Adrenal gland (tissue), 12 donors: ENCODE measurements around the gene SLC22A4. TPM values are rescaled to one million over a fixed set of nuclear protein-coding genes. Genes with fewer than 3 reads are reported as not detected.

Experiments
- DNase-seq, 7 donors: peaks; one replicate each; pipeline ENCODE4 v3.0.0-alpha.2; 2019 to 2020
- H3K27ac ChIP-seq, 5 donors: fragments of 200-600 bp; sonication (generic) in 4 of 5; 1 replicate in 3 of 5; 2 replicates in 2 of 5; pipeline versions ENCODE4 v1.5.1 to v1.8.0; 2016 to 2020; ENCODE audit warnings: mild to moderate bottlenecking in 1 of 5
- H3K27me3 ChIP-seq: fragments of 200-600 bp; 2 replicates; pipeline ENCODE4 v1.8.0; 2021
- H3K36me3 ChIP-seq, 2 donors: fragments of 200-600 bp; replicated peaks in 1 of 2; 1 replicate in 1 of 2; 2 replicates in 1 of 2; pipeline versions ENCODE4 v1.5.1 to v1.8.0; 2018 to 2022
- H3K4me1 ChIP-seq, 2 donors: fragments of 200-600 bp; replicated peaks in 1 of 2; 1 replicate in 1 of 2; 2 replicates in 1 of 2; pipeline versions ENCODE4 v1.5.1 to v1.8.0; 2018 to 2021
- H3K4me3 ChIP-seq, 4 donors: fragments of 200-600 bp; sonication (generic) in 3 of 4; one replicate each; pipeline ENCODE4 v1.5.1; 2016 to 2018
- H3K9me3 ChIP-seq, 3 donors: fragments of 200-600 bp; sonication (generic) in 1 of 3; replicated peaks in 1 of 3; 1 replicate in 2 of 3; 2 replicates in 1 of 3; pipeline versions ENCODE4 v1.5.1 to v1.8.0; 2016 to 2021
- CTCF ChIP-seq, 6 experiments: fragments of 450-650 bp in 4 of 6; fragments of 200-600 bp in 2 of 6; sonication (generic) in 1 of 6; IDR thresholded peaks; 1 replicate in 5 of 6; 2 replicates in 1 of 6; pipeline versions ENCODE4 v1.5.1 to v1.8.0; 2016 to 2021; ENCODE audit warnings: antibody characterized with exemption in 6 of 6, mild to moderate bottlenecking in 2 of 6, moderate library complexity in 1 of 6
- POLR2A ChIP-seq, 2 donors: fragments of 450-650 bp; IDR thresholded peaks; one replicate each; pipeline ENCODE4 v1.6.1; 2017; ENCODE audit warnings: antibody characterized with exemption in 2 of 2, mild to moderate bottlenecking in 2 of 2, moderate library complexity in 1 of 2
- WGBS, 4 donors: extraction: QIAGEN DNeasy Blood & Tissue Kit in 2 of 4; methylation state at CpG; one replicate each; pipeline versions ENCODE4 v1.1.5 to v1.1.7; 2013 to 2017; 5-methylcytosine and 5-hydroxymethylcytosine counted together
- intact Hi-C, 2 donors: fragments of 100-400 bp; cut with DNase I; formaldehyde crosslinking; loops; one replicate each; pipeline versions ENCODE4 v1.14.1 to v1.15.0; 2022 to 2023
- polyA plus RNA-seq, 3 donors: library from polyadenylated mRNA; stranded (reverse); fragments of 200-250 nt in 2 of 3; fragments of 350-450 nt in 1 of 3; fragmentation: Illumina TruSeq in 1 of 3; extraction: RNeasy Lipid Tissue Mini Kit (QIAGEN cat#74804) in 1 of 3; gene quantifications; one replicate each; pipeline ENCODE4 v1.2.3, GENCODE V29; 2013 to 2014
- total RNA-seq, 9 donors: library from RNA; depleted of rRNA in 4 of 9; stranded (reverse); fragments of >200 nt in 4 of 9; fragments of 120-200 nt in 1 of 9; fragmentation: NEBNext Ultra II Directional in 1 of 9; extraction: Animal tissue kit (Norgen Biotek cat#: 25700) in 1 of 9; gene quantifications; one replicate each; pipeline versions ENCODE4 v1.1.0 to v1.2.4, GENCODE V29; 2013 to 2023
- donor health status: healthy with polysubstance abuse.
- donor health status: Bipolar disorder and iron deficiency.
- donor health status: DM: yes; HTN: yes; CAD: no.
- donor health status: DM: no; HTN: no; CAD: no.
- donor health status: DM: no; HTN: no; CAD: no.
- donor health status: DM: yes; HTN: yes; CAD: no.

Gene SLC22A4
- total and polyA plus RNA-seq, 12 donors, result 1.4 to 8.2 (median 3.2) TPM

GRCh38 chr5:132271251-132272246 lies 22.6 kb upstream of the SLC22A4 start:
- peak in 4 of 7 donors; percentile 13 to 53 (median 18) for DNase-seq
- WGBS, 4 donors, result 73 to 84% (median 75%) methylated on average over 50 to 77 of the region's 77 CpGs
- intact Hi-C loops, result loop anchor here (10.0 kb wide), 2 partner anchors 223 to 233 kb away; partner anchors contain the start of gene IRF1 (in 1 of the 2)
- Histone ChIP-seq H3K27ac (no peak overlapping the region), H3K4me1 (no peaks in the 10 kb centered on the region), H3K4me3 (no peak overlapping the region), H3K36me3 (no peaks in the 10 kb centered on the region), H3K27me3 (no peaks in the 10 kb centered on the region), H3K9me3 (no peaks in the 10 kb centered on the region)
- TF ChIP-seq CTCF (IDR thresholded peaks at IDR 0.05) (no peak), POLR2A (IDR thresholded peaks at IDR 0.05) (no peak)

GRCh38 chr5:132272311-132273210 lies 21.6 kb upstream of the SLC22A4 start:
- H3K36me3 ChIP-seq, result no peaks in the 10 kb centered on the region
- no peak overlapping the region for H3K27ac ChIP-seq
- TF ChIP-seq POLR2A (IDR thresholded peaks at IDR 0.05) (no peak), CTCF (IDR thresholded peaks at IDR 0.05) (peak; percentile 60 to 88 (median 77))
- no peaks in the 10 kb centered on the region for H3K27me3 ChIP-seq
- no peaks in the 10 kb centered on the region for H3K4me1 ChIP-seq
- DNase-seq, result peak in 6 of 7 donors; percentile 51 to 82 (median 70)
- WGBS, 4 donors, result 53 to 61% (median 55%) methylated on average over 31 to 37 of the region's 37 CpGs
- peak overlapping the region in 1 of 4 donors; percentile 11 for H3K4me3 ChIP-seq
- intact Hi-C loops, result loop anchor here (10.0 kb wide), 2 partner anchors 222 to 232 kb away; partner anchors contain the start of gene IRF1 (in 1 of the 2)
- no peaks in the 10 kb centered on the region for H3K9me3 ChIP-seq

GRCh38 chr5:132273631-132274030 lies 20.6 kb upstream of the SLC22A4 start:
- H3K36me3 ChIP-seq, result no peaks in the 10 kb centered on the region
- DNase-seq, result peak in 1 of 7 donors; percentile 21
- no peaks in the 10 kb centered on the region for H3K9me3 ChIP-seq
- intact Hi-C loops, result loop anchor here (10.0 kb wide), 2 partner anchors 221 to 231 kb away; partner anchors contain the start of gene IRF1 (in 1 of the 2)
- H3K4me3 ChIP-seq, result no peak overlapping the region
- no peak overlapping the region for H3K27ac ChIP-seq
- no peak for TF ChIP-seq POLR2A (IDR thresholded peaks at IDR 0.05)
- TF ChIP-seq CTCF (IDR thresholded peaks at IDR 0.05), result no peak
- H3K27me3 ChIP-seq, result no peaks in the 10 kb centered on the region
- WGBS, 4 donors, result 67 to 78% (median 71%) methylated on average over 2 of the region's 2 CpGs
- H3K4me1 ChIP-seq, result no peaks in the 10 kb centered on the region
